NT2/D1 (cell line): Measurements from ENCODE around the gene LUC7L2.
"Not testable (repeated sequence)": the region's sequence is repeated elsewhere in the genome, so short reads cannot be mapped to it uniquely, and the experiment has no call there.

Experiments used
- SUZ12 ChIP-seq: IDR thresholded peaks from 2 replicates; pipeline ENCODE4 v1.6.1; 2011; ENCODE audit not compliant: insufficient read length, insufficient read depth; ENCODE audit errors: extremely low read depth
- ZNF274 ChIP-seq: IDR thresholded peaks from 2 replicates; pipeline ENCODE4 v1.6.1; 2011; ENCODE audit warnings: mild to moderate bottlenecking, low read depth, low read length

GRCh38 chr7:139467729-139468128, 108.0 kb downstream of the LUC7L2 start:
- TF ChIP-seq ZNF274, SUZ12: not testable (repeated sequence)
